Adrenal gland (tissue), 12 donors: Measurements from ENCODE around the gene VEPH1. TPM values are rescaled to one million over a fixed set of nuclear protein-coding genes. Genes with fewer than 3 reads are reported as not detected.

Source experiments
- DNase-seq, 7 donors: peaks; one replicate each; pipeline ENCODE4 v3.0.0-alpha.2; 2019 to 2020
- H3K27ac ChIP-seq, 5 donors: fragments of 200-600 bp; sonication (generic) in 4 of 5; 1 replicate in 3 of 5; 2 replicates in 2 of 5; pipeline versions ENCODE4 v1.5.1 to v1.8.0; 2016 to 2020; ENCODE audit warnings: mild to moderate bottlenecking in 1 of 5
- H3K27me3 ChIP-seq: fragments of 200-600 bp; 2 replicates; pipeline ENCODE4 v1.8.0; 2021
- H3K36me3 ChIP-seq, 2 donors: fragments of 200-600 bp; replicated peaks in 1 of 2; 1 replicate in 1 of 2; 2 replicates in 1 of 2; pipeline versions ENCODE4 v1.5.1 to v1.8.0; 2018 to 2022
- H3K4me1 ChIP-seq, 2 donors: fragments of 200-600 bp; replicated peaks in 1 of 2; 1 replicate in 1 of 2; 2 replicates in 1 of 2; pipeline versions ENCODE4 v1.5.1 to v1.8.0; 2018 to 2021
- H3K4me3 ChIP-seq, 4 donors: fragments of 200-600 bp; sonication (generic) in 3 of 4; one replicate each; pipeline ENCODE4 v1.5.1; 2016 to 2018
- H3K9me3 ChIP-seq, 3 donors: fragments of 200-600 bp; sonication (generic) in 1 of 3; replicated peaks in 1 of 3; 1 replicate in 2 of 3; 2 replicates in 1 of 3; pipeline versions ENCODE4 v1.5.1 to v1.8.0; 2016 to 2021
- CTCF ChIP-seq, 6 experiments: fragments of 450-650 bp in 4 of 6; fragments of 200-600 bp in 2 of 6; sonication (generic) in 1 of 6; IDR thresholded peaks; 1 replicate in 5 of 6; 2 replicates in 1 of 6; pipeline versions ENCODE4 v1.5.1 to v1.8.0; 2016 to 2021; ENCODE audit warnings: antibody characterized with exemption in 6 of 6, mild to moderate bottlenecking in 2 of 6, moderate library complexity in 1 of 6
- POLR2A ChIP-seq, 2 donors: fragments of 450-650 bp; IDR thresholded peaks; one replicate each; pipeline ENCODE4 v1.6.1; 2017; ENCODE audit warnings: antibody characterized with exemption in 2 of 2, mild to moderate bottlenecking in 2 of 2, moderate library complexity in 1 of 2
- WGBS, 4 donors: extraction: QIAGEN DNeasy Blood & Tissue Kit in 2 of 4; methylation state at CpG; one replicate each; pipeline versions ENCODE4 v1.1.5 to v1.1.7; 2013 to 2017; 5-methylcytosine and 5-hydroxymethylcytosine counted together
- intact Hi-C, 2 donors: fragments of 100-400 bp; cut with DNase I; formaldehyde crosslinking; loops; one replicate each; pipeline versions ENCODE4 v1.14.1 to v1.15.0; 2022 to 2023
- polyA plus RNA-seq, 3 donors: library from polyadenylated mRNA; stranded (reverse); fragments of 200-250 nt in 2 of 3; fragments of 350-450 nt in 1 of 3; fragmentation: Illumina TruSeq in 1 of 3; extraction: RNeasy Lipid Tissue Mini Kit (QIAGEN cat#74804) in 1 of 3; gene quantifications; one replicate each; pipeline ENCODE4 v1.2.3, GENCODE V29; 2013 to 2014
- total RNA-seq, 9 donors: library from RNA; depleted of rRNA in 4 of 9; stranded (reverse); fragments of >200 nt in 4 of 9; fragments of 120-200 nt in 1 of 9; fragmentation: NEBNext Ultra II Directional in 1 of 9; extraction: Animal tissue kit (Norgen Biotek cat#: 25700) in 1 of 9; gene quantifications; one replicate each; pipeline versions ENCODE4 v1.1.0 to v1.2.4, GENCODE V29; 2013 to 2023
- donor health status: healthy with polysubstance abuse.
- donor health status: Bipolar disorder and iron deficiency.
- donor health status: DM: yes; HTN: yes; CAD: no.
- donor health status: DM: no; HTN: no; CAD: no.
- donor health status: DM: no; HTN: no; CAD: no.
- donor health status: DM: yes; HTN: yes; CAD: no.

The VEPH1 gene
- total and polyA plus RNA-seq, 12 donors = 16.0 to 124 (median 55.2) TPM

GRCh38 chr3:157535667-157536066 is 32.5 kb upstream of the VEPH1 start:
- Histone ChIP-seq H3K27ac (no peak overlapping the region), H3K9me3 (no peaks in the 10 kb centered on the region), H3K4me3 (no peak overlapping the region), H3K36me3 (no peaks in the 10 kb centered on the region), H3K27me3 (no peaks in the 10 kb centered on the region), H3K4me1 (peaks cover 0 to 8% of the 10 kb centered on the region in 2 donors)
- no peak for DNase-seq
- intact Hi-C loops = loop anchor here in 1 of 2 donors (2.0 kb wide), 1 partner anchor 37 kb away; no protein-coding TSS in a partner anchor
- 94 to 98% (median 96%) methylated on average over 3 of the region's 3 CpGs for WGBS, 4 donors
- no peak for TF ChIP-seq POLR2A (IDR thresholded peaks at IDR 0.05)
- no peak for TF ChIP-seq CTCF (IDR thresholded peaks at IDR 0.05)

GRCh38 chr3:157534725-157535161 is 31.5 kb upstream of the VEPH1 start:
- intact Hi-C loops = loop anchor here (2.0 to 5.0 kb wide), 2 partner anchors 38 kb away; no protein-coding TSS in a partner anchor
- Histone ChIP-seq H3K36me3 (no peaks in the 10 kb centered on the region), H3K4me1 (peaks cover 0 to 8% of the 10 kb centered on the region in 2 donors), H3K4me3 (no peak overlapping the region), H3K27ac (no peak overlapping the region), H3K27me3 (no peaks in the 10 kb centered on the region), H3K9me3 (no peaks in the 10 kb centered on the region)
- no peak for DNase-seq
- WGBS, 4 donors = 85 to 91% (median 89%) methylated on average over 2 of the region's 2 CpGs
- TF ChIP-seq CTCF (IDR thresholded peaks at IDR 0.05) (no peak), POLR2A (IDR thresholded peaks at IDR 0.05) (no peak)

GRCh38 chr3:157533298-157534070 is 30.3 kb upstream of the VEPH1 start:
- Histone ChIP-seq H3K4me3 (no peak overlapping the region), H3K9me3 (no peaks in the 10 kb centered on the region), H3K4me1 (peaks cover 7 to 17% of the 10 kb centered on the region in 2 donors), H3K27me3 (no peaks in the 10 kb centered on the region), H3K36me3 (no peaks in the 10 kb centered on the region), H3K27ac (no peak overlapping the region)
- intact Hi-C loops = loop anchor here (2.0 to 5.0 kb wide), 2 partner anchors 39 kb away; no protein-coding TSS in a partner anchor
- no peak for DNase-seq
- WGBS, 4 donors = 73 to 85% (median 78%) methylated on average over 9 of the region's 9 CpGs
- TF ChIP-seq CTCF (IDR thresholded peaks at IDR 0.05) (no peak), POLR2A (IDR thresholded peaks at IDR 0.05) (no peak)

- no peaks in the 10 kb centered on the region for H3K36me3 ChIP-seq
- peak in 5 of 7 donors; percentile 38 to 55 (median 50) for DNase-seq
- H3K4me1 ChIP-seq = peaks cover 7 to 22% of the 10 kb centered on the region in 2 donors
- H3K27me3 ChIP-seq = no peaks in the 10 kb centered on the region
- no peak overlapping the region for H3K4me3 ChIP-seq
- 36 to 39% (median 37%) methylated on average over 7 of the region's 7 CpGs for WGBS, 4 donors
- intact Hi-C loops = loop anchor here in 1 of 2 donors (5.0 kb wide), 1 partner anchor 40 kb away; no protein-coding TSS in a partner anchor
- H3K9me3 ChIP-seq = no peaks in the 10 kb centered on the region
- peak; percentile 66 to 94 (median 85) for TF ChIP-seq CTCF (IDR thresholded peaks at IDR 0.05)
- no peak for TF ChIP-seq POLR2A (IDR thresholded peaks at IDR 0.05)
- peak overlapping the region in 1 of 5 donors; percentile 14 for H3K27ac ChIP-seq
These were observed 29.5 kb upstream of the VEPH1 start for GRCh38 chr3:157532529-157533297.
